ENCODE data around the gene LAS1L.

Gene LAS1L

GRCh38 chrX:65581661-65582339, 47.2 kb upstream of the LAS1L start:
- POLR2A ChIA-PET: no interaction called here
- Histone ChIP-seq H3K4me3 (ENCODE audit: low read depth, low read length) (no peak overlapping the region), H3K36me3 (ENCODE audit: control insufficient read depth in 2 of 2, insufficient read depth in 1 of 2, low read length in 2 of 2) (no peaks in the 10 kb centered on the region), H3K27ac (ENCODE audit: extremely low read depth, low read depth, low read length) (no peak overlapping the region), H3K4me1 (ENCODE audit: control insufficient read depth, insufficient read depth, low read length) (no peaks in the 10 kb centered on the region), H3K9me3 (ENCODE audit: control insufficient read depth, insufficient read depth, low read depth, low read length) (no peaks in the 10 kb centered on the region)
- CTCF ChIA-PET: interaction anchor here (0.5 to 3.9 kb wide), 24 partner anchors 9 to 1150 kb away, joined by 3 to 26 read pairs (median 3); no protein-coding TSS in a partner anchor
- peak; percentile 60 for TF ChIP-seq KLF9 (tag by site-specific recombination; IDR thresholded peaks at IDR 0.05; ENCODE audit: low read depth)
- TF ChIP-seq, protein P1, sequence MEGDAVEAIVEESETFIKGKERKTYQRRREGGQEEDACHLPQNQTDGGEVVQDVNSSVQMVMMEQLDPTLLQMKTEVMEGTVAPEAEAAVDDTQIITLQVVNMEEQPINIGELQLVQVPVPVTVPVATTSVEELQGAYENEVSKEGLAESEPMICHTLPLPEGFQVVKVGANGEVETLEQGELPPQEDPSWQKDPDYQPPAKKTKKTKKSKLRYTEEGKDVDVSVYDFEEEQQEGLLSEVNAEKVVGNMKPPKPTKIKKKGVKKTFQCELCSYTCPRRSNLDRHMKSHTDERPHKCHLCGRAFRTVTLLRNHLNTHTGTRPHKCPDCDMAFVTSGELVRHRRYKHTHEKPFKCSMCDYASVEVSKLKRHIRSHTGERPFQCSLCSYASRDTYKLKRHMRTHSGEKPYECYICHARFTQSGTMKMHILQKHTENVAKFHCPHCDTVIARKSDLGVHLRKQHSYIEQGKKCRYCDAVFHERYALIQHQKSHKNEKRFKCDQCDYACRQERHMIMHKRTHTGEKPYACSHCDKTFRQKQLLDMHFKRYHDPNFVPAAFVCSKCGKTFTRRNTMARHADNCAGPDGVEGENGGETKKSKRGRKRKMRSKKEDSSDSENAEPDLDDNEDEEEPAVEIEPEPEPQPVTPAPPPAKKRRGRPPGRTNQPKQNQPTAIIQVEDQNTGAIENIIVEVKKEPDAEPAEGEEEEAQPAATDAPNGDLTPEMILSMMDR (tag by site-specific recombination; IDR thresholded peaks at IDR 0.05): peak; percentile 78
- TF ChIP-seq ZFHX2 (tag by site-specific recombination; conservative IDR thresholded peaks at IDR 0.05): peak; percentile 54
- peak; percentile 24; the same call in 1 of the 2 replicates for TF ChIP-seq EGR2 (tag by site-specific recombination; IDR thresholded peaks at IDR 0.05; ENCODE audit: low read depth)
- TF ChIP-seq ZNF660 (tag by site-specific recombination; IDR thresholded peaks at IDR 0.05): peak; percentile 39; the same call in 1 of the 2 replicates
- 0 out of 2 replicates have a peak, but pooled peaks have one; percentile 35 for TF ChIP-seq KLF16 (tag by site-specific recombination; IDR thresholded peaks at IDR 0.05)
- TF ChIP-seq, protein P2, sequence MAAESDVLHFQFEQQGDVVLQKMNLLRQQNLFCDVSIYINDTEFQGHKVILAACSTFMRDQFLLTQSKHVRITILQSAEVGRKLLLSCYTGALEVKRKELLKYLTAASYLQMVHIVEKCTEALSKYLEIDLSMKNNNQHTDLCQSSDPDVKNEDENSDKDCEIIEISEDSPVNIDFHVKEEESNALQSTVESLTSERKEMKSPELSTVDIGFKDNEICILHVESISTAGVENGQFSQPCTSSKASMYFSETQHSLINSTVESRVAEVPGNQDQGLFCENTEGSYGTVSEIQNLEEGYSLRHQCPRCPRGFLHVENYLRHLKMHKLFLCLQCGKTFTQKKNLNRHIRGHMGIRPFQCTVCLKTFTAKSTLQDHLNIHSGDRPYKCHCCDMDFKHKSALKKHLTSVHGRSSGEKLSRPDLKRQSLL (tag by site-specific recombination; IDR thresholded peaks at IDR 0.05): no peak
- no peak for TF ChIP-seq BCL11A (tag by site-specific recombination; IDR thresholded peaks at IDR 0.05; ENCODE audit: low read depth)
- TF ChIP-seq ZSCAN23 (tag by site-specific recombination; IDR thresholded peaks at IDR 0.05): no peak
- TF ChIP-seq ZNF138 (tag by site-specific recombination; IDR thresholded peaks at IDR 0.05; ENCODE audit: borderline replicate concordance): no peak
- TF ChIP-seq KLF7 (tag by site-specific recombination; IDR thresholded peaks at IDR 0.05; ENCODE audit: borderline replicate concordance): peak; percentile 69; the same call in 1 of the 2 replicates
- 0 out of 2 replicates have a peak, but pooled peaks have one; percentile 18 for TF ChIP-seq ZNF10 (tag by site-specific recombination; IDR thresholded peaks at IDR 0.05)
- TF ChIP-seq ZNF654 (tag by site-specific recombination; IDR thresholded peaks at IDR 0.05; ENCODE audit: low read depth): peak; percentile 96
- 0 out of 2 replicates have a peak, but pooled peaks have one; percentile 12 for TF ChIP-seq KLF8 (tag by site-specific recombination; IDR thresholded peaks at IDR 0.05)

DNA sequence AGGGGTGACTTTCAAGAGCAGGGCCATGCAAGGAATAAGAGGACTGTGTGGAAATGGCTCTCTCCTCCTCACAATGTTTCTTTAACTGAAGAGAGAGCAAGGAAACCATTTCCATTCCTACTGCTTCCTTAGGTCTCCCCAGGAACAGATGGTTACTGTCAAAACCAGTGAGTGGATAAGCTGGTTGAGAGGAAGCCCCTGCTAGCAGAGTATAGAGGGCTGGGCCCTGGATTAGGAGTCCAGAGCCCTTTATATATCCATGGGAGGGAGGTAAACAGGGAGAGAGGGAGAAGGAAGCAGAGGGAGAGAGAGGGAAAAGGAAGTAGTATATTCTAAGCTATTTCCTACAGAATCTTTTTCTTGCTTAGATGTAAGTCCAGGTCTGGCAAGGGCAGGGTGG, 43.8 kb upstream of the LAS1L start:
- TF ChIP-seq ZNF354C (tag by site-specific recombination; IDR thresholded peaks at IDR 0.05; ENCODE audit: borderline replicate concordance, low read depth): no peak
- TF ChIP-seq, protein P3, sequence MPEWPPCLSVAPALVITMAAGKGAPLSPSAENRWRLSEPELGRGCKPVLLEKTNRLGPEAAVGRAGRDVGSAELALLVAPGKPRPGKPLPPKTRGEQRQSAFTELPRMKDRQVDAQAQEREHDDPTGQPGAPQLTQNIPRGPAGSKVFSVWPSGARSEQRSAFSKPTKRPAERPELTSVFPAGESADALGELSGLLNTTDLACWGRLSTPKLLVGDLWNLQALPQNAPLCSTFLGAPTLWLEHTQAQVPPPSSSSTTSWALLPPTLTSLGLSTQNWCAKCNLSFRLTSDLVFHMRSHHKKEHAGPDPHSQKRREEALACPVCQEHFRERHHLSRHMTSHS (tag by site-specific recombination; IDR thresholded peaks at IDR 0.05): no peak
- no peak for TF ChIP-seq PRDM2 (tag by site-specific recombination; IDR thresholded peaks at IDR 0.05; ENCODE audit: borderline replicate concordance)
- TF ChIP-seq ZNF184 (tag by site-specific recombination; IDR thresholded peaks at IDR 0.05): no peak
- no peak for TF ChIP-seq ZNF501 (tag by site-specific recombination; IDR thresholded peaks at IDR 0.05)
- no peak for TF ChIP-seq MEIS1 (CRISPR knock-in tag; IDR thresholded peaks at IDR 0.05; ENCODE audit: borderline replicate concordance)
- TF ChIP-seq, protein P4, sequence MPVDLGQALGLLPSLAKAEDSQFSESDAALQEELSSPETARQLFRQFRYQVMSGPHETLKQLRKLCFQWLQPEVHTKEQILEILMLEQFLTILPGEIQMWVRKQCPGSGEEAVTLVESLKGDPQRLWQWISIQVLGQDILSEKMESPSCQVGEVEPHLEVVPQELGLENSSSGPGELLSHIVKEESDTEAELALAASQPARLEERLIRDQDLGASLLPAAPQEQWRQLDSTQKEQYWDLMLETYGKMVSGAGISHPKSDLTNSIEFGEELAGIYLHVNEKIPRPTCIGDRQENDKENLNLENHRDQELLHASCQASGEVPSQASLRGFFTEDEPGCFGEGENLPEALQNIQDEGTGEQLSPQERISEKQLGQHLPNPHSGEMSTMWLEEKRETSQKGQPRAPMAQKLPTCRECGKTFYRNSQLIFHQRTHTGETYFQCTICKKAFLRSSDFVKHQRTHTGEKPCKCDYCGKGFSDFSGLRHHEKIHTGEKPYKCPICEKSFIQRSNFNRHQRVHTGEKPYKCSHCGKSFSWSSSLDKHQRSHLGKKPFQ (tag by site-specific recombination; IDR thresholded peaks at IDR 0.05): no peak
- no peaks in the 10 kb centered on the region for H3K36me3 ChIP-seq (ENCODE audit: control insufficient read depth in 2 of 2, insufficient read depth in 1 of 2, low read length in 2 of 2)
- ChIA-PET CTCF (interaction anchor here (1.0 to 1.4 kb wide), 2 partner anchors 18 to 169 kb away, joined by 3 read pairs; no protein-coding TSS in a partner anchor), POLR2A (no interaction called here)
- H3K4me1 ChIP-seq (ENCODE audit: control insufficient read depth, insufficient read depth, low read length): no peaks in the 10 kb centered on the region
- H3K27ac ChIP-seq (ENCODE audit: extremely low read depth, low read depth, low read length): no peak overlapping the region
- no peaks in the 10 kb centered on the region for H3K9me3 ChIP-seq (ENCODE audit: control insufficient read depth, insufficient read depth, low read depth, low read length)
- no peak overlapping the region for H3K4me3 ChIP-seq (ENCODE audit: low read depth, low read length)

All from HEK293 (cell line).